ENCODE results near the gene MYZAP.

Gene MYZAP

DNA sequence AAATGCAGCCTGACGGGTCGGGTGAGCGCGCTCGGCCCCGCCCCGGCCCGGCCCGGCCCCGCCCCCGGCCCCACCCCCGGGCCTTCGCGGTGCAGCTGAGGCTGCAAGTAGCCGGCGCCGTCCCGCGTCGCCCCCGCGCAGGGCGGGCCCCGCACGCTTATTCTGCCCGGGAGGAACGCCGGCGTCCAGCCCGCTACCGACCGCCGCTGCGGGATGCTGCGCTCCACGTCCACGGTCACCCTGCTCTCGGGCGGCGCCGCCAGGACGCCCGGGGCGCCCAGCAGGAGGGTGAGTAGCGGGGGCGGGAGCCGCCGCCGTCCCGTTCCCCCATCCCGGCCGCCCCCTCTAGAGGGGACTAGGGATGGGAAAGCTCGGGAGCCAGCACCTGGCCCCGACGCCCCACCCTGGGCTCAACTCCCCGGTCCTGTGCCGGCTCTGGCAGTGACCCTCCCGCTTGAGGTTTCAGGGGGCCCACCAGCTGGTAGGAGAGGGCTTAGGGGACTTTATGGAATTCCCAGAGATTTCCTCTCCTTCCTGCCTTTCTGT, at the start of gene MYZAP:
Gene MYZAP, plus strand, starts transcription at position 83 of the 546 bp plus-strand sequence. Its CDS starts 131 bp downstream, at position 214.
- Histone ChIP-seq H3K4me3 (ENCODE audit: low read length) (peak within 1 kb of the TSS; percentile 77), H3K27ac (ENCODE audit: low read length) (no peak within 1 kb of the TSS), H3K4me1 (ENCODE audit: insufficient read depth, low read length) (peaks cover 3% of the 10 kb centered on the region; the same call in 1 of the 2 replicates), H3K27me3 (ENCODE audit: insufficient read depth, low read length) (peaks cover 43% of the 10 kb centered on the region), H3K9me3 (ENCODE audit: insufficient read depth, low read depth, low read length) (no peaks in the 10 kb centered on the region), H3K9ac (ENCODE audit: low read depth, low read length) (no peak within 1 kb of the TSS), H3K36me3 (ENCODE audit: insufficient read depth, low read depth, low read length) (no peaks in the 10 kb centered on the region)

- H3K36me3 ChIP-seq (ENCODE audit: insufficient read depth, low read depth, low read length) = peaks cover 57% of the 10 kb centered on the region
- H3K27me3 ChIP-seq (ENCODE audit: insufficient read depth, low read length) = no peaks in the 10 kb centered on the region
- H3K9me3 ChIP-seq (ENCODE audit: insufficient read depth, low read depth, low read length) = no peaks in the 10 kb centered on the region
- H3K4me3 ChIP-seq (ENCODE audit: low read length) = no peak overlapping the region
- H3K9ac ChIP-seq (ENCODE audit: low read depth, low read length) = no peak overlapping the region
- no peak overlapping the region for H3K27ac ChIP-seq (ENCODE audit: low read length)
- no peaks in the 10 kb centered on the region for H3K4me1 ChIP-seq (ENCODE audit: insufficient read depth, low read length)
Measured at GRCh38 chr15:57542505-57542817, 49.2 kb upstream of the MYZAP start.

DNA sequence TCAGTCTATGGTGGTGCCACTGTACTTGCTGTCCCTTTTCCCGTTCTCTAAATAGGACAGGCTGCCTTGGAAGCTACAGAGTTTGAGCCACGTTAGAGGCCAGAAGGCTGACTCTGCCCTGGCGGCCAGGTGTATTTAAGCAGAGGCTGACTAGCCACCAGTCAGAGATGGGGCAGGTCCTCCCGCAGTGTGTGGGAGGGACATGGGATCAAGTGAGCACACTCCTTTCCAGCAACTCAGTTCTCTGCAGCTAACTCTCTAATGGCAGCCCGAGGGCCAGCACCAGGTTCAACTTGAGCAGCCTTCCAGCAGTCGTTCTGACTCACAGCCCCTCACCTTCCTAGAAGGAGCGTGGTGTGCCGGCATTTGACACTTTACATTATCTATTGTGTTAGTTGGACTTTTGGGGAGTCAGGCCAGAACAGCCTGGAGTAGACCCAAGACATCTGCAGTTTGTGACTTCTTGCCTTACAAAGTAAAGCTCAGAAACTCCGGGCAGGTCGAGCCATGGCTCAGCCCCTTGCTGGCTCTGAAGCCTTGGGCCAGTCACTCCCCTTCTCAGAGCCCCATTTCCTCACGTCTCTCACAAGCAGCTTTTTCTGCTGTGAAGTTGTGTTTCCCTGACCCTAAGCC, 46.7 kb upstream of the MYZAP start:
- Histone ChIP-seq H3K27ac (ENCODE audit: low read length) (no peak overlapping the region), H3K4me3 (ENCODE audit: low read length) (no peak overlapping the region), H3K4me1 (ENCODE audit: insufficient read depth, low read length) (no peaks in the 10 kb centered on the region), H3K27me3 (ENCODE audit: insufficient read depth, low read length) (no peaks in the 10 kb centered on the region), H3K9ac (ENCODE audit: low read depth, low read length) (no peak overlapping the region), H3K9me3 (ENCODE audit: insufficient read depth, low read depth, low read length) (no peaks in the 10 kb centered on the region), H3K36me3 (ENCODE audit: insufficient read depth, low read depth, low read length) (peaks cover 75% of the 10 kb centered on the region)

GRCh38 chr15:57545995-57546394, 45.7 kb upstream of the MYZAP start:
- Histone ChIP-seq H3K9me3 (ENCODE audit: insufficient read depth, low read depth, low read length) (no peaks in the 10 kb centered on the region), H3K4me3 (ENCODE audit: low read length) (no peak overlapping the region), H3K27ac (ENCODE audit: low read length) (no peak overlapping the region), H3K9ac (ENCODE audit: low read depth, low read length) (no peak overlapping the region), H3K4me1 (ENCODE audit: insufficient read depth, low read length) (peaks cover 2% of the 10 kb centered on the region), H3K27me3 (ENCODE audit: insufficient read depth, low read length) (no peaks in the 10 kb centered on the region), H3K36me3 (ENCODE audit: insufficient read depth, low read depth, low read length) (peaks cover 78% of the 10 kb centered on the region)

- Histone ChIP-seq H3K27me3 (ENCODE audit: insufficient read depth, low read length) (no peaks in the 10 kb centered on the region), H3K9me3 (ENCODE audit: insufficient read depth, low read depth, low read length) (no peaks in the 10 kb centered on the region), H3K4me1 (ENCODE audit: insufficient read depth, low read length) (peaks cover 10% of the 10 kb centered on the region), H3K9ac (ENCODE audit: low read depth, low read length) (no peak overlapping the region), H3K27ac (ENCODE audit: low read length) (no peak overlapping the region), H3K4me3 (ENCODE audit: low read length) (no peak overlapping the region), H3K36me3 (ENCODE audit: insufficient read depth, low read depth, low read length) (peaks cover 83% of the 10 kb centered on the region)
Measured at GRCh38 chr15:57547243-57547755, 44.4 kb upstream of the MYZAP start.

DNA sequence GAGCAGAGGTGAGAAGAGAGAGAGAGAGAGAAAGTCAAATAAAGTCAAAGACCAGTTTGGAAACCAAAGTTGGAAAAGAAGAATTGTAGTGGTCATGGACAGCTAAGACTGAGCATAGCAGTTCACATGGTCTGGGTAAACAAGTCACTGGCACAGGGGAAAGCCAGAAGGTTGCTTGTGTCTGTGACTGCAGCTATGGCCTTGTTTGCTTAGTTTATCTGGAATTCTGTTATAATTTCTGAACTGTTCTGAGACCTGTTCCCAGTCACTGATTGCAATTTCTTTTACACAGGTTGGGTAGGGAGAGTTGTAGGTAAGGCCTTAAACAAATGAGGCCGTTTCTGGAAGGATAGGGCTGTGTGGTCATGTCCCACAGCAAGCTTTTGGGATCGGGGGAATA, 43.4 kb upstream of the MYZAP start:
- Histone ChIP-seq H3K4me3 (ENCODE audit: low read length) (no peak overlapping the region), H3K9me3 (ENCODE audit: insufficient read depth, low read depth, low read length) (no peaks in the 10 kb centered on the region), H3K27ac (ENCODE audit: low read length) (no peak overlapping the region), H3K4me1 (ENCODE audit: insufficient read depth, low read length) (peaks cover 10% of the 10 kb centered on the region), H3K27me3 (ENCODE audit: insufficient read depth, low read length) (no peaks in the 10 kb centered on the region), H3K9ac (ENCODE audit: low read depth, low read length) (no peak overlapping the region), H3K36me3 (ENCODE audit: insufficient read depth, low read depth, low read length) (peaks cover 76% of the 10 kb centered on the region)

DNA sequence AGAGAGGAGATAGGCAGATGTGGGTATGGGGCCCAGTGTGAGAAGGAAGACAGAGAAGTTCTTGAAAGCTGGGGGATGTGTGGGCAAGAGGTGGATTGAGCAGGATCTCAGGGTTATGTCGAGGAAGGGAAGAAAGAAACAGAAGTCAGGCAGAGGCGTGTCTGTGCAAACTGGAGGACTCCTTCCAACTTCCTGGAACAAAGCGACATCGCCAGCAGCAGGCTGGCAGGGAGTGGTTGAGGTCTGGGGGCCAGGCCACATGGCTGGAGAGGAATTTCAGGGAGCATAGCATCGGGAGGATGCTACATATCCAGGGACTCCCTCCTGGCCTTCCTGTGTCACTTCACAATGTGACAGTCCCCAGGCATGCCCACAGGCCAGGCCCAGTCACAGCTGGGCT, 42.9 kb upstream of the MYZAP start:
- Histone ChIP-seq H3K9ac (ENCODE audit: low read depth, low read length) (no peak overlapping the region), H3K27me3 (ENCODE audit: insufficient read depth, low read length) (no peaks in the 10 kb centered on the region), H3K36me3 (ENCODE audit: insufficient read depth, low read depth, low read length) (peaks cover 71% of the 10 kb centered on the region), H3K4me1 (ENCODE audit: insufficient read depth, low read length) (peaks cover 10% of the 10 kb centered on the region), H3K27ac (ENCODE audit: low read length) (no peak overlapping the region), H3K9me3 (ENCODE audit: insufficient read depth, low read depth, low read length) (no peaks in the 10 kb centered on the region), H3K4me3 (ENCODE audit: low read length) (no peak overlapping the region)

- Histone ChIP-seq H3K9ac (ENCODE audit: low read depth, low read length) (no peak overlapping the region), H3K4me1 (ENCODE audit: insufficient read depth, low read length) (peaks cover 10% of the 10 kb centered on the region), H3K36me3 (ENCODE audit: insufficient read depth, low read depth, low read length) (peaks cover 60% of the 10 kb centered on the region), H3K27ac (ENCODE audit: low read length) (no peak overlapping the region), H3K4me3 (ENCODE audit: low read length) (no peak overlapping the region), H3K9me3 (ENCODE audit: insufficient read depth, low read depth, low read length) (no peaks in the 10 kb centered on the region), H3K27me3 (ENCODE audit: insufficient read depth, low read length) (no peaks in the 10 kb centered on the region)
Measured at GRCh38 chr15:57549935-57550334, 41.8 kb upstream of the MYZAP start.

GRCh38 chr15:57550640-57551039, 41.1 kb upstream of the MYZAP start:
- Histone ChIP-seq H3K9ac (ENCODE audit: low read depth, low read length) (no peak overlapping the region), H3K27ac (ENCODE audit: low read length) (no peak overlapping the region), H3K9me3 (ENCODE audit: insufficient read depth, low read depth, low read length) (no peaks in the 10 kb centered on the region), H3K4me3 (ENCODE audit: low read length) (no peak overlapping the region), H3K36me3 (ENCODE audit: insufficient read depth, low read depth, low read length) (peaks cover 53% of the 10 kb centered on the region), H3K27me3 (ENCODE audit: insufficient read depth, low read length) (no peaks in the 10 kb centered on the region), H3K4me1 (ENCODE audit: insufficient read depth, low read length) (peaks cover 10% of the 10 kb centered on the region)

- Histone ChIP-seq H3K4me1 (ENCODE audit: insufficient read depth, low read length) (peaks cover 10% of the 10 kb centered on the region), H3K36me3 (ENCODE audit: insufficient read depth, low read depth, low read length) (peaks cover 40% of the 10 kb centered on the region), H3K27ac (ENCODE audit: low read length) (no peak overlapping the region), H3K9me3 (ENCODE audit: insufficient read depth, low read depth, low read length) (no peaks in the 10 kb centered on the region), H3K4me3 (ENCODE audit: low read length) (no peak overlapping the region), H3K9ac (ENCODE audit: low read depth, low read length) (no peak overlapping the region), H3K27me3 (ENCODE audit: insufficient read depth, low read length) (no peaks in the 10 kb centered on the region)
Measured at GRCh38 chr15:57551715-57552677, 39.7 kb upstream of the MYZAP start.

- peaks cover 10% of the 10 kb centered on the region for H3K4me1 ChIP-seq (ENCODE audit: insufficient read depth, low read length)
- peaks cover 32% of the 10 kb centered on the region for H3K36me3 ChIP-seq (ENCODE audit: insufficient read depth, low read depth, low read length)
- no peaks in the 10 kb centered on the region for H3K27me3 ChIP-seq (ENCODE audit: insufficient read depth, low read length)
- H3K9ac ChIP-seq (ENCODE audit: low read depth, low read length) = no peak overlapping the region
- no peak overlapping the region for H3K27ac ChIP-seq (ENCODE audit: low read length)
- no peaks in the 10 kb centered on the region for H3K9me3 ChIP-seq (ENCODE audit: insufficient read depth, low read depth, low read length)
- H3K4me3 ChIP-seq (ENCODE audit: low read length) = no peak overlapping the region
Measured at GRCh38 chr15:57552678-57553334, 38.9 kb upstream of the MYZAP start.

All from iPS-20b (cell line).